ENCODE measurements around the gene KLHL29.

The KLHL29 gene

GRCh38 chr2:23657934-23658333 is 273.0 kb downstream of the KLHL29 start:
- TF ChIP-seq POLR2A (IDR thresholded peaks at IDR 0.05; ENCODE audit: low read depth, low read length) (no peak), POLR2AphosphoS5 (IDR thresholded peaks at IDR 0.05; ENCODE audit: low read depth, low read length) (no peak), TAF1 (IDR thresholded peaks at IDR 0.05; ENCODE audit: borderline replicate concordance, low read depth, low read length) (no peak)
- FAIRE-seq (no peak), DNase-seq (ENCODE audit: insufficient read length) (no peak)

DNA sequence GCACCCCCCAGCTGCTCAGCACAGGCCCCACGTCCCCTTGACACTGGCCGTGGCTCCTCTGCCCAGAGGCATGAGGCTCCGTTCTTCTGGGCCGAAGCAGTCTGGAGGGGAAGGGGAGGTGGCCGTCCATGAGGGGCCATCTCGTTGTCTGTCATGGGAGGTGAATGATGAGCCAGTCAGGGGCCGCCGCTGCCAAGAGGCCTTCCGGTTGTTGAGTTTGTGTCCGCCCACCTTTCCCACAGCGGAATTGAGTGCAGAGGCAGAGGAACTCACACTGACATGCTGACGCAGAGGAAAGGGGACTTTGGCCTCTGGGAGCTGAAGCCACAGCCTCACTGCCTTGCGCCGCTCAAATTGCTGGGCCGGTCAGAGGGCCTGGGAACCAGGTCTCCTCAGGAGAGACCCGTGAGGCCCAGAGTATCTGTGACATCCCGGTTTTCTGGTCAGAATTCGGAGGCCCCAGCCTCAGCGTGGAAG is 273.5 kb downstream of the KLHL29 start:
- no peak for TF ChIP-seq POLR2A (IDR thresholded peaks at IDR 0.05; ENCODE audit: low read depth, low read length)
- no peak for TF ChIP-seq TAF1 (IDR thresholded peaks at IDR 0.05; ENCODE audit: borderline replicate concordance, low read depth, low read length)
- TF ChIP-seq POLR2AphosphoS5 (IDR thresholded peaks at IDR 0.05; ENCODE audit: low read depth, low read length): no peak
- FAIRE-seq (no peak), DNase-seq (ENCODE audit: insufficient read length) (no peak)

DNA sequence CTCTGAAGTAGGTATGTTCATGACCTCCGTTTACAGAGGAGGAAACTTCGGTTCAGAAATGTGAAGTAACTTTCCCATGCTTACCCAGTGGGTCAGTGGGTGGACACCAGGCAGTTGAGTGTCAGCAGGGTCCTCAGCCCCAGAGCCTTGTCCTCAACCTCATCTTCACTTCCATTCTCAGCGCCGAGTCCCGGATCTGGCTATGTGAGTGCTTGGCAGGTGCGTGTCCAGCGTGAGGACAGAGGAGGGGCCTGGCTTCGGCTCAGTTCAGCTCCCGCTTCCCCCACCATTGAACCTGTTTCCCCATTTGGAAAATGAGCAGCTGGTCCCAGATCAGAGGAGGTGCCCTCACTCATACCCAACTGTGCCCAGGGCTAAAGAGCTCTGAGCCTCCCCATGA is 274.3 kb downstream of the KLHL29 start:
- TF ChIP-seq POLR2AphosphoS5 (IDR thresholded peaks at IDR 0.05; ENCODE audit: low read depth, low read length) (no peak), TAF1 (IDR thresholded peaks at IDR 0.05; ENCODE audit: borderline replicate concordance, low read depth, low read length) (no peak), POLR2A (IDR thresholded peaks at IDR 0.05; ENCODE audit: low read depth, low read length) (no peak)
- FAIRE-seq (no peak), DNase-seq (ENCODE audit: insufficient read length) (no peak)

DNA sequence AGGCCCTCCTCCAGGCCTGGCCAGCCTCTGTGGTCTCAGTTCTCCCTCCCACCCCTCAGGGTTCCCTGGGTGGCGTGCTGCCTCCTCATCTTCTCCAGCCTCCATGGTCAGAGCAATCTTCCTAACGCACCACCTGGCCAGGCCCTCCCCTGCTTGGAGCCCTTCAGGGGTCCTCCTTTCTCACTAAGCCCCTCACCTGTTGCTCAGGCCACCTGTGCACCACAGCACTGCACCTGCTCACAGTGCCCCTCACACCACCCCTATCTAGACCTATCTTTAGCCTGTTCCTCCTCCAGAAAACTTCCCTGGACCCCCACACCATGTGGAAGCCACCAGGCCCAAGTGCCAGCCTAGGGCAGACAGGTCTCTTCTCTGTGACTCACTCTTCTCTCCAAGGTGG is 274.8 kb downstream of the KLHL29 start:
- DNase-seq (ENCODE audit: insufficient read length): no peak
- TF ChIP-seq POLR2A (IDR thresholded peaks at IDR 0.05; ENCODE audit: low read depth, low read length) (no peak), TAF1 (IDR thresholded peaks at IDR 0.05; ENCODE audit: borderline replicate concordance, low read depth, low read length) (no peak), POLR2AphosphoS5 (IDR thresholded peaks at IDR 0.05; ENCODE audit: low read depth, low read length) (no peak)
- FAIRE-seq: no peak

GRCh38 chr2:23660237-23660636 is 275.3 kb downstream of the KLHL29 start:
- TF ChIP-seq TAF1 (IDR thresholded peaks at IDR 0.05; ENCODE audit: borderline replicate concordance, low read depth, low read length) (no peak), POLR2A (IDR thresholded peaks at IDR 0.05; ENCODE audit: low read depth, low read length) (no peak), POLR2AphosphoS5 (IDR thresholded peaks at IDR 0.05; ENCODE audit: low read depth, low read length) (no peak)
- DNase-seq (ENCODE audit: insufficient read length) (no peak), FAIRE-seq (no peak)

DNA sequence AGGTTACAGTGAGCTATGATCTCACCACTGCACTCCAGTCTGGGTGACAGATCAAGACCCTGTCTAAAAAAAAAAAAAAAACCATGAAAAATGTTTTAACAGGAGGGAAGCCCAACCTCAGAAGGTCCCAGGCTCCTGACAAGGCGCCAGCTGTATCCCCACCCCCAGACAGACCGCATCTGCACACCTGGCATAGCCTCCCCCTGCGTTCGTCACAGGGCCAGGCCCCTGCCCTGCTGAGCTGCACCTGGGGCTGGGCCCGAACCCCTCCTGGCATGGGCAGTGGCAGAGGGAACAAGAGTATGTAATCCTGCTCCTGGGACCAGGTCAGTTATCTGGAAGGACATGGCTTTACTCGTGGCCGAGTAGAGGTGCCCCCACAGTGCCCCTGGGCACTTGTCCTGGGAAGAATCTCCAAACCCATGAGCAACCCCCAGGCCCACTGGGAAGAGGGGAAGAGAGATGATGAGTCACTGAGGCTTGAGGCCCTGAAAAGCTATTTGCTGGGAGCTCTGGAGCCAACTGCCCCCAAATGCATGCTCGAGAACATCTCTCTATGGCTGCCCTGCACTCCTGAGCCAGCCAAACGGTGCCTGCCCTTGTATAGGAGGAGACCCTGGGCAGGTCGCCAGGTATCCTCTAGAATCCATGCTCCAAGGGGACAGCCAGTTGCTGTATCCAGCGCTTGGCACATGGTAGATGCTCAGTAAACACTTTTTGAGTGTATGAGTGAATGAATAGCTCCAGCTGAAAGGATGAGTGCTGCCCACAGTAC is 276.5 kb downstream of the KLHL29 start:
- DNase-seq (ENCODE audit: insufficient read length) (no peak), FAIRE-seq (no peak)
- TF ChIP-seq TAF1 (IDR thresholded peaks at IDR 0.05; ENCODE audit: borderline replicate concordance, low read depth, low read length) (no peak), POLR2AphosphoS5 (IDR thresholded peaks at IDR 0.05; ENCODE audit: low read depth, low read length) (no peak), POLR2A (IDR thresholded peaks at IDR 0.05; ENCODE audit: low read depth, low read length) (no peak)

DNA sequence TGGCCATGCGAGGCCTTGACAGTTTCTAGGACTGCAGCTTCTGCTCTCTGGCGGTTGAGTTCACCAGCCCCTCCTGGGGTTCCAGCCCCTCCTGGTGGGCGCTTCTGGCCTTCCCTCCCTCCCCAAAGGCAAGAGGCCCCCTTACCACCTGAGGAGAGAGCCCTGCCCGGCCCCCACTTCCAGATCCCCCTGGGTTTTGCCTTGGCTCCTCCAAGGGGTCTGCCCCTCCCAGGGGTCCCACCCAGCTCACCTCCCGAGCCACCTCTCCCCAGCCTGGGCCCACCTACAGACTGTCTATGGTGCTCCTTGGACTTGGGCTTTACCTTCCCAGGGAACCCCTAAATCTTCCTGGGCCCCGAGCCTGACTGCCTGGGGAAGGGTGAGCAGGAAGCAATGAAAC is 277.5 kb downstream of the KLHL29 start:
- FAIRE-seq (no peak), DNase-seq (ENCODE audit: insufficient read length) (no peak)
- TF ChIP-seq POLR2AphosphoS5 (IDR thresholded peaks at IDR 0.05; ENCODE audit: low read depth, low read length): no peak
- TF ChIP-seq TAF1 (IDR thresholded peaks at IDR 0.05; ENCODE audit: borderline replicate concordance, low read depth, low read length): no peak
- TF ChIP-seq POLR2A (IDR thresholded peaks at IDR 0.05; ENCODE audit: low read depth, low read length): no peak

DNA sequence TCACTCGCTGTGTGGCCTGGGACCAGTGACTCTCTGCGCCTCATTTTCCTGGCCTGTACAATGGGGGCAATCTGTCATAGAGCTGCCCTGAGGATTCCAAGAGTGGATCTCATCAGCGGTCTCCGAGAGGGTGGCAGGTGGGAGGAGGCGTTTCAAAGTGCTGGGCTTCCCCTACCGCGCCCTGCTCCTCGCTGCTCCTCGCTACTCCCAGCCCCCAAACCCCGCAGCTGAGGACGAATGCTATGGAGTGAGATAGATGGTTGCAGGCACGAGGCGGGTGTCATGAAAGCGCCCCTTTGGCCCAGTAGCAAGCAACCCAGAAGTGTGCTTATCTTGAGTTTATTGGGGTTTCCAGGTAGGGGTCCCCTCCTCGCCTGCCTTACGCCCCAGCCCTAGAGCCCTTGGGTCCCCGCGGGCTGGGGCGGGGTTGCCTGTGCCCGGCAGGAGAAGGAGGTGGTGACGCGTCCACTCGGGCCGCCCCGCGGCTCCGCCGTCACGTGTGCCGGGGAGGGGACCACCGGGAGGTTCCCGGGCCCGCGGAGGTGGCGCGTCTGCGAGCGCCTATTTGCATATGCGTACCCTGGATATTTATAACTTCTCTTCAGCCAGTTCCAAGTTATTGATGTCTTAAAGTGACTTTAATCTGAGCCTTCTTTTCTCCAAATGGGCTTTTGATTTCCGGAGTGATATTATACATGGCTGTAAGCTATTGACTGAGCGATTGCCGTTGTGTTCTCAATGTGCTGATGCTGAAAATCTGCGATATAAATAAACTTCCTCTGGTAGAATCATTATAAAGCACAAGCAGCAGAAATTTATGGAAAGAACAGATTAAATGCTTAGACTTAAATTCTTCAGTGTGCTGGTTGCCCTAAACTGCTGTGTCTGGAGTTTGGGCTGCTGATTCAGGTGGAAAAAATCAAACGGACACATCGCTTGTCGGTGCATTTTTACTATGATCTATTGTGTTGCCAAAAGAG is 278.3 kb downstream of the KLHL29 start:
- DNase-seq (ENCODE audit: insufficient read length) (no peak), FAIRE-seq (no peak)
- TF ChIP-seq TAF1 (IDR thresholded peaks at IDR 0.05; ENCODE audit: borderline replicate concordance, low read depth, low read length): no peak
- TF ChIP-seq POLR2AphosphoS5 (IDR thresholded peaks at IDR 0.05; ENCODE audit: low read depth, low read length): no peak
- TF ChIP-seq POLR2A (IDR thresholded peaks at IDR 0.05; ENCODE audit: low read depth, low read length): no peak

GRCh38 chr2:23664066-23664788 is 279.2 kb downstream of the KLHL29 start:
- DNase-seq (ENCODE audit: insufficient read length) (no peak), FAIRE-seq (no peak)
- TF ChIP-seq POLR2AphosphoS5 (IDR thresholded peaks at IDR 0.05; ENCODE audit: low read depth, low read length): no peak
- TF ChIP-seq TAF1 (IDR thresholded peaks at IDR 0.05; ENCODE audit: borderline replicate concordance, low read depth, low read length): no peak
- no peak for TF ChIP-seq POLR2A (IDR thresholded peaks at IDR 0.05; ENCODE audit: low read depth, low read length)

DNA sequence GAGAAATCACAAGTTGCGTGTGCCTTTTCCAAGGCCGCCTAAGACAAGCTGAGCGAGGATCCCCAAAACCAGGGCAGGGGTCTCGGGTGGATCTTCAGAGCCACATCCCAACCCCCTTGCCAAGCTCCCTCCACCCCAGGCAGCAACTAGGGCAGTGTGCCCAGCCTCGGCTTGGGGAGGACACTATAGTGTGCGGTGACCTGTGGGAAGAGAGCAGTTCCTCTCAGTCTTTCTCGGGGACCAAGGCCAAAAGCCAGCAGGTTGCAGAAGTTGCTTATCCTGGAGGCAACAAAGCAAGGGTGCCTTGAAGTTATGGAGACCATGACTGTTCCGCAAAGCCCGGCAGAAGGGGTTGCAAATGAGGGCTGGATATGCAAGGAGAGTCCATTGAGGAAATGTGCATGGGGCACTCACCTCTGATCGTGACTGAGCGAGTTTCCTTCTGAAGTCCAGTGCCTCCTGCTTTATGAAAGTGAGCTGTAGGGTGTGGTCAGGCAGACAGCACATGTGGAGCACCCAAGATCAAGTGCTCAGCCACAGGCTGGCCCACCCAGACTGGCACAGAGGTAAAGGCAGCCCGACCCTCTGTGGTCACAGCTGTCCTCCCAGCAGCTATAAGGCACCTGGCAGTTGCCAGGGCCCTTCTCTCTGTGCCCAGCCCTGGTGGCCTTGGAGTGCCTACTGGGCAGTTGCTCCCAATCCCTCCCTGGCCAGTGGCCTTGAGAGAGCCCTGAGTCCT is 281.4 kb downstream of the KLHL29 start:
- FAIRE-seq: no peak
- no peak for DNase-seq (ENCODE audit: insufficient read length)
- TF ChIP-seq POLR2A (IDR thresholded peaks at IDR 0.05; ENCODE audit: low read depth, low read length) (no peak), POLR2AphosphoS5 (IDR thresholded peaks at IDR 0.05; ENCODE audit: low read depth, low read length) (no peak), TAF1 (IDR thresholded peaks at IDR 0.05; ENCODE audit: borderline replicate concordance, low read depth, low read length) (no peak)
